Measurements from ENCODE around the gene AFF1.

DNA sequence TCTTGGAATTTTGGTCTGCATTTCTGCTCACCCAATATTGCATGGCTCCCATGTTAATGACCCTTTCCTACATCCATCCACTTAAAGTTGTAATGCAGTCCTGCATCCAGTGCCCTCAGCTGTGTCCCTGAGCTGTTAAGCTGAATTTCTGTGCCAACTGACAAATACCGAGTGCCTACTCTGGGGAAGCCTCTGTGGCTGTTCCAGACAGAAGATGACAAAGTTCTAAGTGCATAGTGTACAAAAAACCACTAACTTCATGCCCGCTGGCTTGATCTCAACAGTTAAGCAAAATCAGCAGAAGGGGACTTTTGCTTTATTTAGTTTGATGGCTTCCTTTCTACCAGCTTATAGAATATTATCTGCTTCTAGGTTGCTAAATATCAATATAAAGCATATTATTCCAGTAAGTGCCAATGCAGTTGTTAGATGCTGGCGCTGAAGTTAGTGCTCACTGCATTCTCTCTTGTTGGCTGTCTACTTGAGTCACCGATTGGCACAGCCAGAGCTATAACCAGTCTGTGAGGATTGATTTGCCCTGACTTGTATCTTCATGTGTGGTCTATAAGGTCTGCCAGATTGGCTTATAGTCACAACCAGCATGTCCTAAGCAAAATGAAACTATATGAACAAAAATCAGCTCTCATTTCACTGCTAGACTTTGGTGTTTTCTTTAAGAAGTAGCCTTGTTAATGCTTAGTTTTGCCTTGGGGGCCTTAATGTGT lies 186.7 kb downstream of the AFF1 start:
- TF ChIP-seq POLR2A (IDR thresholded peaks at IDR 0.05; ENCODE audit: low read depth, low read length) = no peak
- no peak for TF ChIP-seq POLR2AphosphoS5 (IDR thresholded peaks at IDR 0.05; ENCODE audit: low read depth, low read length)
